WERI-Rb-1 (cell line): Measurements from ENCODE around the gene NMNAT2.

Experiments used
- DNase-seq: peaks from one replicate; pipeline ENCODE4 v3.0.0-alpha.2; 2020
- H3K27ac ChIP-seq: fragments of 250-450 bp; sonication (Bioruptor Pico); 2 replicates; pipeline ENCODE4 v1.5.1; 2020; ENCODE audit warnings: mild to moderate bottlenecking, moderate library complexity
- H3K27me3 ChIP-seq: fragments of 250-450 bp; sonication (Bioruptor Pico); 2 replicates; pipeline ENCODE4 v1.5.1; 2021; ENCODE audit warnings: mild to moderate bottlenecking, low read depth, moderate library complexity; ENCODE audit not compliant: insufficient read depth, severe bottlenecking
- H3K36me3 ChIP-seq: fragments of 250-450 bp; sonication (Bioruptor Pico); 2 replicates; pipeline ENCODE4 v1.5.1; 2020; ENCODE audit warnings: mild to moderate bottlenecking, moderate library complexity
- H3K4me3 ChIP-seq: 2 replicates; pipeline ENCODE4 v1.5.1; 2011; ENCODE audit warnings: low read depth, mild to moderate bottlenecking, control low read depth, low read length
- H3K9me3 ChIP-seq: fragments of 250-450 bp; sonication (Bioruptor Pico); 2 replicates; pipeline ENCODE4 v1.5.1; 2021; ENCODE audit warnings: mild to moderate bottlenecking, moderate library complexity; ENCODE audit not compliant: severe bottlenecking
- CTCF ChIP-seq: IDR thresholded peaks from 2 replicates; pipeline ENCODE4 v1.5.1; 2011; ENCODE audit warnings: low read depth, mild to moderate bottlenecking, control low read depth, inconsistent platforms, low read length

Gene NMNAT2

GRCh38 chr1:183319606-183320005 lies 98.6 kb downstream of the NMNAT2 start:
- Histone ChIP-seq H3K4me3 (no peak overlapping the region), H3K36me3 (no peaks in the 10 kb centered on the region), H3K27me3 (no peaks in the 10 kb centered on the region), H3K9me3 (no peaks in the 10 kb centered on the region), H3K27ac (no peak overlapping the region)
- no peak for TF ChIP-seq CTCF
- no peak for DNase-seq

GRCh38 chr1:183319051-183319450 lies 99.1 kb downstream of the NMNAT2 start:
- Histone ChIP-seq H3K4me3 (no peak overlapping the region), H3K27ac (no peak overlapping the region)
- no peak for DNase-seq

GRCh38 chr1:183318433-183318832 lies 99.7 kb downstream of the NMNAT2 start:
- Histone ChIP-seq H3K9me3 (no peaks in the 10 kb centered on the region), H3K4me3 (no peak overlapping the region), H3K27me3 (no peaks in the 10 kb centered on the region), H3K27ac (no peak overlapping the region), H3K36me3 (no peaks in the 10 kb centered on the region)
- DNase-seq: no peak
- peak; percentile 46 for TF ChIP-seq CTCF

More at GRCh38 chr1:183319051-183319450, 99.1 kb downstream of the NMNAT2 start:
- no peak for TF ChIP-seq CTCF
- Histone ChIP-seq H3K27me3 (no peaks in the 10 kb centered on the region), H3K9me3 (no peaks in the 10 kb centered on the region), H3K36me3 (no peaks in the 10 kb centered on the region)

- no peak overlapping the region for H3K4me3 ChIP-seq
- TF ChIP-seq CTCF: no peak
- H3K9me3 ChIP-seq: no peaks in the 10 kb centered on the region
- H3K27me3 ChIP-seq: no peaks in the 10 kb centered on the region
- DNase-seq: no peak
- H3K36me3 ChIP-seq: no peaks in the 10 kb centered on the region
- H3K27ac ChIP-seq: no peak overlapping the region
Measured at GRCh38 chr1:183315991-183316758, 102.0 kb downstream of the NMNAT2 start.

- TF ChIP-seq CTCF: no peak
- H3K9me3 ChIP-seq: no peaks in the 10 kb centered on the region
- H3K36me3 ChIP-seq: no peaks in the 10 kb centered on the region
- no peak for DNase-seq
- H3K27ac ChIP-seq: no peak overlapping the region
- no peak overlapping the region for H3K4me3 ChIP-seq
- no peaks in the 10 kb centered on the region for H3K27me3 ChIP-seq
Measured at GRCh38 chr1:183313063-183313462, 105.1 kb downstream of the NMNAT2 start.
